ENCODE measurements around the gene AKAP7.

DNA sequence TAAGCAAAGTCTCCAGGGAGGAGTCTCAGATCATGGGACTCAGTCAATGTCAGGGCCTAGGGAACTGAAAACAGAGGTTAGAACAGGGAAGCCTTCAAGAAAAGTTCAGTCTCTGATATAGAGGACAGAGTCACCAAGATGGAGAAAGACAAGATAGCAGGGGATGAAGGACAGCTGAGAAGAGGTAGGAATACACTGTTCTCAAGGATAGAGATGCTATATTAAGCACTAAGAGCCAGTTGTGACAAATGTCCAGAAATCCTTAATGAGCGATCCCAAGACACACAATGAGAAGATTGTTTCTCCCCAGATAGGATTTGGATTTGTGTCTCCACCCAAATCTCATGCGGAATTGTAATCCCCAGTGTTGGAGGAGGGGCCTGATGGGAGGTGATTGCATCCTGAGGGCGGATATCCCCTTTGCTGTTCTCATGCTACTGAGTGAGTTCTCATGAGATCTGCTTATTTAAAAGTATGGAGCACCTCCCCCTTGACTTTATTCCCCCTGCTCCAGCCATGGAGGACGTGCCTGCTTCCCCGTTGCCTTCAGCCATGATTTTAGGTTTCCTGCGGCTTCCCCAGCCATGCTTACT, 168.2 kb downstream of the AKAP7 start:
- TF ChIP-seq, protein P1, sequence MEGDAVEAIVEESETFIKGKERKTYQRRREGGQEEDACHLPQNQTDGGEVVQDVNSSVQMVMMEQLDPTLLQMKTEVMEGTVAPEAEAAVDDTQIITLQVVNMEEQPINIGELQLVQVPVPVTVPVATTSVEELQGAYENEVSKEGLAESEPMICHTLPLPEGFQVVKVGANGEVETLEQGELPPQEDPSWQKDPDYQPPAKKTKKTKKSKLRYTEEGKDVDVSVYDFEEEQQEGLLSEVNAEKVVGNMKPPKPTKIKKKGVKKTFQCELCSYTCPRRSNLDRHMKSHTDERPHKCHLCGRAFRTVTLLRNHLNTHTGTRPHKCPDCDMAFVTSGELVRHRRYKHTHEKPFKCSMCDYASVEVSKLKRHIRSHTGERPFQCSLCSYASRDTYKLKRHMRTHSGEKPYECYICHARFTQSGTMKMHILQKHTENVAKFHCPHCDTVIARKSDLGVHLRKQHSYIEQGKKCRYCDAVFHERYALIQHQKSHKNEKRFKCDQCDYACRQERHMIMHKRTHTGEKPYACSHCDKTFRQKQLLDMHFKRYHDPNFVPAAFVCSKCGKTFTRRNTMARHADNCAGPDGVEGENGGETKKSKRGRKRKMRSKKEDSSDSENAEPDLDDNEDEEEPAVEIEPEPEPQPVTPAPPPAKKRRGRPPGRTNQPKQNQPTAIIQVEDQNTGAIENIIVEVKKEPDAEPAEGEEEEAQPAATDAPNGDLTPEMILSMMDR (IDR thresholded peaks at IDR 0.05) = no peak
- no peak for TF ChIP-seq POLR2A (IDR thresholded peaks at IDR 0.05)

Data from lower leg skin (tissue), 3 donors.